HL-60 (cell line): ENCODE results near the gene SMIM22.

Experiments
- CTCF ChIP-seq: IDR thresholded peaks from one replicate; pipeline ENCODE4 v1.5.1; 2011; ENCODE audit warnings: low read length, control low read depth, inconsistent platforms; ENCODE audit not compliant: insufficient read depth
- GABPA ChIP-seq: IDR thresholded peaks from 2 replicates; pipeline ENCODE4 v1.6.1; 2012; ENCODE audit warnings: low read depth
- POLR2AphosphoS5 ChIP-seq: IDR thresholded peaks from 2 replicates; pipeline ENCODE4 v1.6.1; 2012; ENCODE audit warnings: low read depth

GRCh38 chr16:4795181-4795827, at the start of gene SMIM22:
- TF ChIP-seq CTCF (no peak), POLR2AphosphoS5 (no peak), GABPA (no peak)
